Gastrocnemius medialis (tissue), 4 donors: Measurements from ENCODE around the gene ADARB1. TPM values are rescaled to one million over a fixed set of nuclear protein-coding genes. Genes with fewer than 3 reads are reported as not detected.

Experiments used
- ATAC-seq, 2 donors: fragments of 150-250 bp; one replicate each; pipeline ENCODE4 v1.9.1; 2016
- DNase-seq, 2 donors: peaks; one replicate each; pipeline ENCODE4 v3.0.0-alpha.2; 2019
- H3K27ac ChIP-seq, 4 donors: fragments of 200-600 bp; sonication (generic); 1 replicate in 1 of 4; 2 replicates in 3 of 4; pipeline ENCODE4 v1.5.1; 2016 to 2018; ENCODE audit warnings: mild to moderate bottlenecking in 2 of 4, moderate library complexity in 1 of 4
- H3K27me3 ChIP-seq, 3 donors: fragments of 200-600 bp; sonication (generic) in 2 of 3; 1 replicate in 1 of 3; 2 replicates in 2 of 3; pipeline versions ENCODE4 v1.5.1 to v1.6.0; 2016 to 2019; ENCODE audit warnings: mild to moderate bottlenecking in 1 of 3, moderate library complexity in 1 of 3
- H3K36me3 ChIP-seq, 2 donors: fragments of 200-600 bp; sonication (generic) in 1 of 2; one replicate each; pipeline ENCODE4 v1.5.1; 2017 to 2018
- H3K4me1 ChIP-seq, 2 donors: fragments of 200-600 bp; sonication (generic) in 1 of 2; one replicate each; pipeline ENCODE4 v1.5.1; 2016 to 2017; ENCODE audit warnings: mild to moderate bottlenecking in 2 of 2
- H3K4me3 ChIP-seq, 4 donors: fragments of 200-600 bp; sonication (generic) in 3 of 4; 1 replicate in 1 of 4; 2 replicates in 3 of 4; pipeline ENCODE4 v1.5.1; 2016 to 2019; ENCODE audit warnings: mild to moderate bottlenecking in 2 of 4
- H3K9me3 ChIP-seq, 3 donors: fragments of 200-600 bp; sonication (generic) in 2 of 3; 1 replicate in 1 of 3; 2 replicates in 2 of 3; pipeline ENCODE4 v1.5.1; 2016 to 2019
- POLR2A ChIP-seq, 2 donors: fragments of 450-650 bp; IDR thresholded peaks; one replicate each; pipeline ENCODE4 v1.6.1; 2017; ENCODE audit warnings: antibody characterized with exemption in 2 of 2, mild to moderate bottlenecking in 2 of 2, moderate library complexity in 2 of 2
- in situ Hi-C, 4 donors: fragments of 200-750 bp; cut with MboI; loops; one replicate each; pipeline versions ENCODE4 v1.15.0 to v1.8.0; 2017; ENCODE audit warnings: low sequenced_read_pairs in 4 of 4
- intact Hi-C: fragments of 100-400 bp; cut with DNase I; formaldehyde crosslinking; loops from one replicate; pipeline ENCODE4 v1.15.1; 2023; ENCODE audit warnings: low total_unique reads
- total RNA-seq, 4 donors: library from RNA; depleted of rRNA; stranded (reverse); fragments of >200 nt; gene quantifications; one replicate each; pipeline versions ENCODE4 v1.1.0 to v1.2.3, GENCODE V29; 2016
- TF ChIP-seq, protein P1 (sequence below), 5 experiments: fragments of 450-650 bp in 3 of 5; fragments of 200-600 bp in 2 of 5; sonication (generic) in 2 of 5; IDR thresholded peaks in 4 of 5; conservative IDR thresholded peaks in 1 of 5; 1 replicate in 4 of 5; 2 replicates in 1 of 5; pipeline ENCODE4 v1.5.1; 2016 to 2019; ENCODE audit warnings: antibody characterized with exemption in 5 of 5, mild to moderate bottlenecking in 3 of 5, moderate library complexity in 3 of 5

Gene ADARB1
- total RNA-seq, 4 donors from 2014 or later: 5.9 to 11.5 (median 6.9) TPM

DNA sequence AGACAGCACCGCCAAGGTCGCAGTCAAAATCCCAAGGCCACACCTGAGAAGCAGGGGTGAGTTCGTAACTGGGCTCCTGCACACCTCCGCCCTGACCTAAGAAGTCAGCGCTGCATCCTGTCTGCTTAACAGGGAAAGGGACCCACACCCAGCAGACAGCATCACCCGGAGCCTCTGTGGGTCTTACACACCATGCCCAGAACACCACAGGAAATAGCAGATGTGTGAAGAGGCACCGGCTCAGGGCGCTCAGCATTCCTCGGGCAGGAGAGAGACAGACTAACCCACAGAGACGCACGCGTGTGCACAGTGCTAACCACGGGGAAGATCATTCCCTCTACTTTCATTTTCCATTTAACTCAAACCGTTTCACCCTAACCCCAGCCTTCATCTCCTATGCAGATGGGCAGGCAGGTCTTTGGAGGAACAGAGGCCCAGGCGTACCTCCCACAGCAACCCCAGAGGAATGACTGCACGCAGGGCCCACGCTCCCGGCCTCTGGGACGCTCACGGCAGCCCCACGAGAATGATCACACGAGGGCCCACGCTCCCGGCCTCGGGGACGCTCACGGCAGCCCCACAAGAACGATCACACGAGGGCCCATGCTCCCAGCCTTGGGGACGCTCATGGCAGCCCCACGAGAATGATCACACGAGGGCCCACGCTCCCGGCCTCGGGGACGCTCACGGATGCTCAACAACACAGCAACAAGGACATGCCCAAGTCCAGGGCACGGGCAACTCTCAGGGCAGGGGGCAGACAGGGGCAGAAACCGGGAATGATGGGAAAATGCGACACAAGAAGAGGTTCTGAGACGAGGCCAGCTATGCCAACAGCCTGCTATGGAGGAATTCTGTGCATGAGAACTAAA is 192.4 kb downstream of the ADARB1 start:
- Histone ChIP-seq H3K4me1 (no peaks in the 10 kb centered on the region), H3K9me3 (no peaks in the 10 kb centered on the region), H3K27me3 (no peaks in the 10 kb centered on the region), H3K4me3 (no peak overlapping the region), H3K36me3 (peaks cover 0 to 66% of the 10 kb centered on the region in 2 donors), H3K27ac (no peak overlapping the region)
- in situ Hi-C loops (no loop called here), intact Hi-C loops (no loop called here)
- ATAC-seq (no peak), DNase-seq (no peak)
- TF ChIP-seq POLR2A (IDR thresholded peaks at IDR 0.05): no peak

DNA sequence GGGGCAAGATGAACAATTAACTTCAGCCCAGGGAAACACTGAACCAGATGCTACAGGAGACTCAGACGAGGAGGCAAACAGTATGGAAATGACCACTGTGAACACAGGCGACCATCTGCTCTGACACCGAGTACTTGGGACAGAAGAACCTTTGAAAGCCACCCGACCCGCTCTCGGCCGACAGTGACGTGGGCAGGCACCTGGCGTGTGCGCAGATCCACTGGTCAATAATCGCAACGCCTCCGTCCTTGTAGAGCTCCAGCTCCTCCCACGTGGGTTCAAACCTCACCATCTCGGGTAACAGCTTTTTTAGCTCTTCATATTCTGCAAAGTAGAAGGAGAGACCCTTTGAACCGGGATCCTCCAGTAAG is 193.0 kb downstream of the ADARB1 start:
- ATAC-seq (no peak), DNase-seq (no peak)
- in situ Hi-C loops (no loop called here), intact Hi-C loops (no loop called here)
- H3K36me3 ChIP-seq: peaks cover 0 to 72% of the 10 kb centered on the region in 2 donors
- no peaks in the 10 kb centered on the region for H3K4me1 ChIP-seq
- no peak overlapping the region for H3K4me3 ChIP-seq
- H3K9me3 ChIP-seq: no peaks in the 10 kb centered on the region
- TF ChIP-seq, protein P1, sequence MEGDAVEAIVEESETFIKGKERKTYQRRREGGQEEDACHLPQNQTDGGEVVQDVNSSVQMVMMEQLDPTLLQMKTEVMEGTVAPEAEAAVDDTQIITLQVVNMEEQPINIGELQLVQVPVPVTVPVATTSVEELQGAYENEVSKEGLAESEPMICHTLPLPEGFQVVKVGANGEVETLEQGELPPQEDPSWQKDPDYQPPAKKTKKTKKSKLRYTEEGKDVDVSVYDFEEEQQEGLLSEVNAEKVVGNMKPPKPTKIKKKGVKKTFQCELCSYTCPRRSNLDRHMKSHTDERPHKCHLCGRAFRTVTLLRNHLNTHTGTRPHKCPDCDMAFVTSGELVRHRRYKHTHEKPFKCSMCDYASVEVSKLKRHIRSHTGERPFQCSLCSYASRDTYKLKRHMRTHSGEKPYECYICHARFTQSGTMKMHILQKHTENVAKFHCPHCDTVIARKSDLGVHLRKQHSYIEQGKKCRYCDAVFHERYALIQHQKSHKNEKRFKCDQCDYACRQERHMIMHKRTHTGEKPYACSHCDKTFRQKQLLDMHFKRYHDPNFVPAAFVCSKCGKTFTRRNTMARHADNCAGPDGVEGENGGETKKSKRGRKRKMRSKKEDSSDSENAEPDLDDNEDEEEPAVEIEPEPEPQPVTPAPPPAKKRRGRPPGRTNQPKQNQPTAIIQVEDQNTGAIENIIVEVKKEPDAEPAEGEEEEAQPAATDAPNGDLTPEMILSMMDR (IDR thresholded peaks at IDR 0.05 in 4 of 5, conservative IDR thresholded peaks at IDR 0.05 in 1 of 5): no peak
- no peak for TF ChIP-seq POLR2A (IDR thresholded peaks at IDR 0.05)
- no peak overlapping the region for H3K27ac ChIP-seq
- no peaks in the 10 kb centered on the region for H3K27me3 ChIP-seq

DNA sequence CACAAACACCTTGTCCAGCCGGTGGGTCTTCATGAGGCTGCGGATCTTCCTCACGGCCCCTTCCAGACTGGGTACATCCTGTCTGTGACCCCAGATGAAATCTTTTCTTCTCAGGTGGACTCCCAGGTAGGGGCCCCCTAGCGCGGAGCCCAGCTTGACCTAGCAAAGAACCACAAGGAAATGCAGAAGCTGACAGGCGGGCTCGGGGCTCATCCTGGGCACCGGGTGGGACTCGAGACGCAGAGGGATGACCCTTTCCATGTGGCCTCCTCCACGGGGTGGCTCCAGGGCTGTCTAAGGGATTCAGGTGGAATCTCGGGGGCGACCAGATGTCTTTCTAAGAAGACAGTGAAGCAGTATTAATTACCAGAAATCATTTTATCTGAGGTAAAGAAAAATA is 195.5 kb downstream of the ADARB1 start:
- in situ Hi-C loops: no loop called here
- Histone ChIP-seq H3K27ac (no peak overlapping the region), H3K27me3 (no peaks in the 10 kb centered on the region), H3K4me1 (no peaks in the 10 kb centered on the region), H3K4me3 (no peak overlapping the region), H3K9me3 (no peaks in the 10 kb centered on the region), H3K36me3 (peaks cover 2 to 72% of the 10 kb centered on the region in 2 donors)
- ATAC-seq: no peak
- intact Hi-C loops: no loop called here
- DNase-seq: no peak
- no peak for TF ChIP-seq POLR2A (IDR thresholded peaks at IDR 0.05)
- TF ChIP-seq, protein P1 (IDR thresholded peaks at IDR 0.05 in 4 of 5, conservative IDR thresholded peaks at IDR 0.05 in 1 of 5): no peak

DNA sequence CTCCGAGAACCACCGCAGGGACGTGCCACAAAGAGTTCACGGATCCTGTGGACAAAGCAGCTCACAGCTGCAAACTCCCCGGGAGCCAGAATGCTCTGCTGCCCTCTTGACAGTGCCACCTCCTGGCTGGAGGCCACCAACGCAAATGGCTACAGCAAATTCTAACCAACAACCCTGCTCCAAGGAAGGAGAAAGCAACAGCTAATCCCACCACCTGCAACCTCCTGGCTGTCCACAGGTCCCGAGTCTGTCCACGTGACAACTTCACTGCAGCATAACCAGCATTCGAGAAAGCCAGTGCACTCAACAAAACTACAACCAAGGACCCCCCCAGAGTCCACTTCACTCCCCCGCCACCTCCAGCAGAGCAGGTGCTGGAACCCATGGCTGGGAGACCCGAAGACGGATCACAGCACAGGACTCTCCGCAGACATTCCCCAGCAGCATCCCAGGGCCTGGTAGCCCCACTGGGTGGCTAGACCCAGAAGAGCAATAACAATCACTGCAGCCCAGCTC is 196.0 kb downstream of the ADARB1 start:
- in situ Hi-C loops (no loop called here), intact Hi-C loops (no loop called here)
- no peaks in the 10 kb centered on the region for H3K4me1 ChIP-seq
- ATAC-seq (no peak), DNase-seq (no peak)
- TF ChIP-seq, protein P1 (IDR thresholded peaks at IDR 0.05 in 4 of 5, conservative IDR thresholded peaks at IDR 0.05 in 1 of 5): no peak
- TF ChIP-seq POLR2A (IDR thresholded peaks at IDR 0.05): no peak
- H3K9me3 ChIP-seq: no peaks in the 10 kb centered on the region
- no peak overlapping the region for H3K4me3 ChIP-seq
- H3K27me3 ChIP-seq: no peaks in the 10 kb centered on the region
- H3K36me3 ChIP-seq: peaks cover 2 to 72% of the 10 kb centered on the region in 2 donors
- no peak overlapping the region for H3K27ac ChIP-seq

Other genes with a start within 250 kb of the ADARB1 start
- gene PTTG1IP, start 200.9 kb upstream of the ADARB1 start, total RNA-seq: 100 to 1,000 TPM; 116 to 217 (median 127) TPM
- 10 to 100 TPM; 10.9 to 41.7 (median 27.4) TPM for gene ITGB2, start 153.7 kb upstream of the ADARB1 start, total RNA-seq
- gene SLX9, start 134.6 kb upstream of the ADARB1 start, total RNA-seq: 10 to 100 TPM; 23.7 to 37.6 (median 25.8) TPM
- 10 to 100 TPM in 1 of 4 donors, 1 to 10 TPM in 3; 4.8 to 11.0 (median 5.9) TPM for gene POFUT2, start 213.3 kb downstream of the ADARB1 start, total RNA-seq